ENCODE measurements around the gene ATP6V0C.
"Not testable (repeated sequence)": the region's sequence is repeated elsewhere in the genome, so short reads cannot be mapped to it uniquely, and the experiment has no call there.

ATP6V0C gene

GRCh38 chr16:2472488-2472864 lies 41.3 kb upstream of the ATP6V0C start:
- Mint-ChIP-seq H3K27ac (no peak overlapping the region), H3K4me3 (peak overlapping the region; percentile 79), H3K36me3 (no peaks in the 10 kb centered on the region), H3K27me3 (peaks cover 6% of the 10 kb centered on the region), H3K4me1 (ENCODE audit: low read depth) (peaks cover 17% of the 10 kb centered on the region), H3K9me3 (ENCODE audit: low read depth) (no peaks in the 10 kb centered on the region)

DNA sequence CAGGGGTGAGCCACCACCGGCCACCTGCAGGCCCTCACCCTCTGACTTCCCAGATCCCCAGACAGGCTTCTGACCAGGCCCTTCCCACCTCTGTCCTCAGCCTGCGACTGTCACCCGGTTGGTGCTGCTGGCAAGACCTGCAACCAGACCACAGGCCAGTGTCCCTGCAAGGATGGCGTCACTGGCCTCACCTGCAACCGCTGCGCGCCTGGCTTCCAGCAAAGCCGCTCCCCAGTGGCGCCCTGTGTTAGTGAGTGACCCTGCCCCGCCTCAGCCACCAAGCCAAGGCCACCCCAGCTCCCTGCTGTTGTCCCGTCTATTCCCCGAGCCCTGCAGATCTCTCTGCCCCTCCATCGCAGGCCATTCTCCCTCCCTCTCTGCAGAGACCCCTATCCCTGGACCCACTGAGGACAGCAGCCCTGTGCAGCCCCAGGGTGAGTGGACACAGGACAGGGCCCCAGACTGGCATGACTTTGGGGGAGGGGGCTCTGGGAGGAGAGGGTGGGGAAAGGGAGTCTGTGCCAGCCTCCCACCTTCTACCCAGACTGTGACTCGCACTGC lies 40.8 kb upstream of the ATP6V0C start:
- Mint-ChIP-seq H3K27ac (no peak overlapping the region), H3K36me3 (no peaks in the 10 kb centered on the region), H3K4me3 (peak overlapping the region; percentile 79), H3K9me3 (ENCODE audit: low read depth) (no peaks in the 10 kb centered on the region), H3K27me3 (peaks cover 6% of the 10 kb centered on the region), H3K4me1 (ENCODE audit: low read depth) (peaks cover 17% of the 10 kb centered on the region)

GRCh38 chr16:2473446-2473926 lies 40.3 kb upstream of the ATP6V0C start:
- H3K4me3 Mint-ChIP-seq: peak overlapping the region; percentile 79
- H3K9me3 Mint-ChIP-seq (ENCODE audit: low read depth): no peaks in the 10 kb centered on the region
- no peak overlapping the region for H3K27ac Mint-ChIP-seq
- no peaks in the 10 kb centered on the region for H3K36me3 Mint-ChIP-seq
- H3K4me1 Mint-ChIP-seq (ENCODE audit: low read depth): peaks cover 15% of the 10 kb centered on the region
- peaks cover 6% of the 10 kb centered on the region for H3K27me3 Mint-ChIP-seq

DNA sequence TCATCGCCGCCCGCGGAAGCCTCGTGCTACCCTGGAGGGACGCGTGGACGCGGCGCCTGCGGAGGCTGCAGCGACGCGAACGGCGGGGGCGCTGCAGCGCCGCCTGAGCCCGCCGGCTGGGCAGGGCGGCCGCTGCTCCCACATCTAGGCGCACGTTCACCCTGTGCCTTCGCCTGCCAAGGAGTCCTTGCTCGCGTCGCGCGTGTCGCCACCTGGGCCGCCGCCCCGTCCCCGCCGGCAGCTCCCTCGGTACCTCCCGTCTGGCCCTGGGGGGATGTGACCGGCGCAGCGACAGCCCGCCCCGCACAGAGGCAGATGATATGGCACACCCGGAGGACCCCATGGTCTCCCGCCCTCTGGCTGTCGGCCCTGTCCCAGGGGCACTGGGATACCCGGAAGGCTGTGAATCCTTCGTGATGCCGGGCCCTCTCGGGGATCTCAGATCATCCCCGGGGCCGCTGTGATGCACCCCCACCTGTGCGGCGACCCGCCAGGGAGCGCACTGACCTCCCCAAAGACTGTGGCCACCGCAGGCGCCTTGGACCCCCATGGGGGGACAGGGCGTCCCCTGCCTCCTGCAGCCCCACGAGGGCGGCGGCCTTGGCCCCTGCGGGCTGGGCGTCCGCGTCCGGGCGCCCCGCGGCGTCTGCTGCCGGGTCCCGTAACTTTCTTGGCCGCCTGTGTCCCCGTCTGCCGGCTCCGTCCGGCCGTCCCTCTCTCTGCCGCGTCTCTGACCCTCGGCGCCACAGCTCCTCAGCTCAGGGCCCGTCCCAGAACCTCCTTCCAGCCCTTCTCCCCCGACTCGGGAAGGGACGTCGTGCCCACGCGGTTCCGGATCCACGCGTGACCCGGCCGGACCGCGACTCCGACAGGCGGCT lies 39.5 kb upstream of the ATP6V0C start:
- Mint-ChIP-seq H3K4me1 (ENCODE audit: low read depth) (peaks cover 15% of the 10 kb centered on the region), H3K27ac (peak overlapping the region; percentile 64), H3K27me3 (peaks cover 6% of the 10 kb centered on the region), H3K36me3 (no peaks in the 10 kb centered on the region), H3K4me3 (peak overlapping the region; percentile 74), H3K9me3 (ENCODE audit: low read depth) (no peaks in the 10 kb centered on the region)

GRCh38 chr16:2474877-2475412 lies 38.8 kb upstream of the ATP6V0C start, which contains the start of gene TBC1D24:
TBC1D24 (plus strand) TSS chr16:2475127; CDS start chr16:2496149, 21,022 bp downstream.
- Mint-ChIP-seq H3K4me1 (ENCODE audit: low read depth) (peaks cover 12% of the 10 kb centered on the region), H3K9me3 (ENCODE audit: low read depth) (no peaks in the 10 kb centered on the region), H3K4me3 (peak within 1 kb of the TSS; percentile 74), H3K27me3 (peaks cover 3% of the 10 kb centered on the region), H3K36me3 (no peaks in the 10 kb centered on the region), H3K27ac (peak within 1 kb of the TSS; percentile 64)

GRCh38 chr16:2475413-2476344 lies 38.1 kb upstream of the ATP6V0C start:
- Mint-ChIP-seq H3K4me3 (peak overlapping the region; percentile 70), H3K27me3 (no peaks in the 10 kb centered on the region), H3K9me3 (ENCODE audit: low read depth) (no peaks in the 10 kb centered on the region), H3K36me3 (no peaks in the 10 kb centered on the region), H3K4me1 (ENCODE audit: low read depth) (peaks cover 10% of the 10 kb centered on the region), H3K27ac (no peak overlapping the region)

DNA sequence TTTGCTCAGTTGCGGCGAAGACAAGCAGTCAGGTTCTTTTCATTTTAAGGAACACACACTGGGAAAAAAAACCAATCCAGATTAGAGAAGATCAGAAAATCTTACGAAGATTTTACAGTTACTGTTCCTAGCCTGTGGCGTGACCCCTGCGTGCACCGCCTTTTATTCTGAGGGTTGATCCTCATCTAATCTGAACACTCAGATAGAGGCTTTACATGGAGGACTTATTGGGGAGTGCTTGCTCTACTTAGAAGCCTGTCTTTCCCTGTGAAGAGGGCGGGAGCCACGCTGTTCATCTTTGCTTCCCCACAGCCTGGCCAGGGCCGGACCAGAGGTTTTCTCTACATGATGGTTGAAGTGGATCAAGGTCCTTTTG lies 37.4 kb upstream of the ATP6V0C start:
- Mint-ChIP-seq H3K27me3 (no peaks in the 10 kb centered on the region), H3K4me1 (ENCODE audit: low read depth) (peaks cover 10% of the 10 kb centered on the region), H3K4me3 (peak overlapping the region; percentile 70), H3K36me3 (no peaks in the 10 kb centered on the region), H3K9me3 (ENCODE audit: low read depth) (no peaks in the 10 kb centered on the region), H3K27ac (no peak overlapping the region)

DNA sequence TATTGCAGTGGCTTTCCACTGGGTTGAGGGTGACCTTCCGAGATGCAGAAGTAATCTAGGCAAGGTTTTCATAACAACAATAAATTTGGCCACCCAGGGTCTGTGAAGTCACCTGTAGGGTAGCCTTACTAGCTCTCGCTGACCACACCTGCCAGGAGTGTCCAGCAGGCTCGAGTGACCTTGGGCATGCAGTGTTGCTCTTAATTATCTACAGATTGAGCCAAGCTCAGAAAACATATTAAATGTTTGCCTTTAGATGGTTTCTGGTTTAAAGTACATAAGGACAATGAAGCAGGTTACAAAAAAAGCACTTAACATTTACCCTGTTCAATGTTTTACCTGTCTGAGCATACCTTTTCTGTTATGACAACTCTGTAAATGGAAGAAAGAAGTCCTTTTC lies 37.0 kb upstream of the ATP6V0C start:
- Mint-ChIP-seq H3K4me1 (ENCODE audit: low read depth) (peaks cover 10% of the 10 kb centered on the region), H3K27ac (no peak overlapping the region), H3K36me3 (no peaks in the 10 kb centered on the region), H3K9me3 (ENCODE audit: low read depth) (no peaks in the 10 kb centered on the region), H3K4me3 (peak overlapping the region; percentile 70), H3K27me3 (no peaks in the 10 kb centered on the region)

GRCh38 chr16:2477327-2477726 lies 36.4 kb upstream of the ATP6V0C start:
- Mint-ChIP-seq H3K4me3 (no peak overlapping the region), H3K27me3 (no peaks in the 10 kb centered on the region), H3K9me3 (ENCODE audit: low read depth) (no peaks in the 10 kb centered on the region), H3K27ac (no peak overlapping the region), H3K4me1 (ENCODE audit: low read depth) (peaks cover 13% of the 10 kb centered on the region), H3K36me3 (no peaks in the 10 kb centered on the region)

GRCh38 chr16:2478279-2478678 lies 35.5 kb upstream of the ATP6V0C start:
- no peak overlapping the region for H3K27ac Mint-ChIP-seq
- peaks cover 13% of the 10 kb centered on the region for H3K4me1 Mint-ChIP-seq (ENCODE audit: low read depth)
- H3K9me3 Mint-ChIP-seq (ENCODE audit: low read depth): no peaks in the 10 kb centered on the region
- H3K4me3 Mint-ChIP-seq: no peak overlapping the region
- H3K27me3 Mint-ChIP-seq: no peaks in the 10 kb centered on the region
- no peaks in the 10 kb centered on the region for H3K36me3 Mint-ChIP-seq

DNA sequence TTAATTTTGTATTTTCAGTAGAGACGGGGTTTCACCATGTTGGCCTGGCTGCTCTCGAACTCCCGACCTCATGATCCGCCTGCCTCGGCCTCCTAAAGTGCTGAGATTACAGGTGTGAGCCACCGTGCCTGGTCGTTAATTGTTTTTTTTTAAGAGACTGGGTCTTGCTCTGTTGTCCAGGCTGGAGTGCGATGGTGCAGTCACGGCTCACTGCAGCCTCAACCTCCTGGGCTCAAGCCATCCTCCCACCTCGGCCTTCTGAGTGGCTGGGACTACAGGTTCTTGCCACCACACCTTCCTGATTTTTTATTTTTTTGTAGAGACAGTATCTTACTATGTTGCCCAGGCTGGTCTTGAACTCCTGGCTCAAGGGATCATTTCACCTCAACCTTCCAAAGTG lies 33.8 kb upstream of the ATP6V0C start:
- H3K4me3 Mint-ChIP-seq; H3K9me3 Mint-ChIP-seq (ENCODE audit: low read depth); H3K27ac Mint-ChIP-seq; H3K27me3 Mint-ChIP-seq; H3K36me3 Mint-ChIP-seq: not testable (repeated sequence)
- peaks cover 12% of the 10 kb centered on the region for H3K4me1 Mint-ChIP-seq (ENCODE audit: low read depth)

- Mint-ChIP-seq H3K4me3 (no peak overlapping the region), H3K4me1 (ENCODE audit: low read depth) (peaks cover 11% of the 10 kb centered on the region), H3K27ac (no peak overlapping the region), H3K9me3 (ENCODE audit: low read depth) (no peaks in the 10 kb centered on the region), H3K27me3 (no peaks in the 10 kb centered on the region), H3K36me3 (no peaks in the 10 kb centered on the region)
Measured at GRCh38 chr16:2480948-2481347, 32.8 kb upstream of the ATP6V0C start.

GRCh38 chr16:2481676-2482075 lies 32.1 kb upstream of the ATP6V0C start:
- Mint-ChIP-seq H3K27ac (no peak overlapping the region), H3K9me3 (ENCODE audit: low read depth) (no peaks in the 10 kb centered on the region), H3K4me1 (ENCODE audit: low read depth) (peaks cover 6% of the 10 kb centered on the region)

DNA sequence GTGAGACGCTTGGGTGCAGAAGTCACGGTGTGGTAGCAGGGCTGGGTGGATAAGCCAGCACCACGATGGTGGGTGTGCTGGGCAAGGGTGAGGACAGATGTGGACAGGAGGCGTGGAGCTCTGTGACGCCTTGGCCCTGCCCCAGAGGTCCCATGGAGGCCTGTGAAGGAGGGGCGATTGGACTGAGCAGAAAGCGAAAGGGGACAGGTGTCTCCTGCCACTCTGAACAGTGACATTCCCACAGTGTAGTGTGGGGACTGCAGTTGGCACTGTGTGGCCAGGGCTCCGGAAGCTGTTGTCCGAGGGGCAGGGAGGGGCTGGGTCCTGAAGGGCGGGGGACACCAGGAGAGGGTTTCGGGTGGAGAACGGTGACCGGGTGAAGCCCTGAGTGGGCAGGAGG lies 31.5 kb upstream of the ATP6V0C start:
- Mint-ChIP-seq H3K36me3 (no peaks in the 10 kb centered on the region), H3K4me3 (no peak overlapping the region), H3K27ac (no peak overlapping the region), H3K27me3 (no peaks in the 10 kb centered on the region), H3K4me1 (ENCODE audit: low read depth) (peaks cover 11% of the 10 kb centered on the region), H3K9me3 (ENCODE audit: low read depth) (no peaks in the 10 kb centered on the region)

More at GRCh38 chr16:2481676-2482075, 32.1 kb upstream of the ATP6V0C start:
- Mint-ChIP-seq H3K4me3 (no peak overlapping the region), H3K36me3 (no peaks in the 10 kb centered on the region), H3K27me3 (no peaks in the 10 kb centered on the region)
